Nephron (organoid): Measurements from ENCODE around the gene KCNF1.

Experiments
- H3K27ac Mint-ChIP-seq, 3 experiments: 2 replicates each; pipeline ENCODE4 v1.8.0; 2020; ENCODE audit warnings: mixed read lengths in 3 of 3, mild to moderate bottlenecking in 2 of 3, moderate library complexity in 1 of 3
- H3K27me3 Mint-ChIP-seq: 2 replicates; pipeline ENCODE4 v1.8.0; 2021; ENCODE audit warnings: low read depth, mild to moderate bottlenecking, moderate library complexity, mixed read lengths
- H3K36me3 Mint-ChIP-seq: 2 replicates; pipeline ENCODE4 v1.8.0; 2020; ENCODE audit warnings: low read depth, mixed read lengths
- H3K4me1 Mint-ChIP-seq: 2 replicates; pipeline ENCODE4 v1.8.0; 2020; ENCODE audit warnings: mixed read lengths
- H3K4me3 Mint-ChIP-seq, 3 experiments: 2 replicates each; pipeline ENCODE4 v1.8.0; 2020; ENCODE audit warnings: mild to moderate bottlenecking in 3 of 3, mixed read lengths in 3 of 3, moderate library complexity in 2 of 3
- H3K9me3 Mint-ChIP-seq: 2 replicates; pipeline ENCODE4 v1.8.0; 2020; ENCODE audit warnings: mixed read lengths
- TF ChIP-seq, protein P1 (sequence below), 3 experiments: fragments of 200-600 bp; sonication (generic); IDR thresholded peaks; one replicate each; pipeline ENCODE4 v1.5.0; 2021; ENCODE audit warnings: antibody characterized with exemption in 3 of 3; ENCODE audit not compliant: unreplicated experiment in 3 of 3

The KCNF1 gene

GRCh38 chr2:10920764-10921388 is 9.1 kb downstream of the KCNF1 start:
- Mint-ChIP-seq H3K27ac (no peak overlapping the region), H3K9me3 (no peaks in the 10 kb centered on the region), H3K4me3 (no peak overlapping the region), H3K36me3 (no peaks in the 10 kb centered on the region), H3K4me1 (peaks cover 36% of the 10 kb centered on the region), H3K27me3 (peaks cover 13% of the 10 kb centered on the region)
- TF ChIP-seq, protein P1, sequence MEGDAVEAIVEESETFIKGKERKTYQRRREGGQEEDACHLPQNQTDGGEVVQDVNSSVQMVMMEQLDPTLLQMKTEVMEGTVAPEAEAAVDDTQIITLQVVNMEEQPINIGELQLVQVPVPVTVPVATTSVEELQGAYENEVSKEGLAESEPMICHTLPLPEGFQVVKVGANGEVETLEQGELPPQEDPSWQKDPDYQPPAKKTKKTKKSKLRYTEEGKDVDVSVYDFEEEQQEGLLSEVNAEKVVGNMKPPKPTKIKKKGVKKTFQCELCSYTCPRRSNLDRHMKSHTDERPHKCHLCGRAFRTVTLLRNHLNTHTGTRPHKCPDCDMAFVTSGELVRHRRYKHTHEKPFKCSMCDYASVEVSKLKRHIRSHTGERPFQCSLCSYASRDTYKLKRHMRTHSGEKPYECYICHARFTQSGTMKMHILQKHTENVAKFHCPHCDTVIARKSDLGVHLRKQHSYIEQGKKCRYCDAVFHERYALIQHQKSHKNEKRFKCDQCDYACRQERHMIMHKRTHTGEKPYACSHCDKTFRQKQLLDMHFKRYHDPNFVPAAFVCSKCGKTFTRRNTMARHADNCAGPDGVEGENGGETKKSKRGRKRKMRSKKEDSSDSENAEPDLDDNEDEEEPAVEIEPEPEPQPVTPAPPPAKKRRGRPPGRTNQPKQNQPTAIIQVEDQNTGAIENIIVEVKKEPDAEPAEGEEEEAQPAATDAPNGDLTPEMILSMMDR (IDR thresholded peaks at IDR 0.05; ENCODE audit: unreplicated experiment in 3 of 3): no peak

- Mint-ChIP-seq H3K9me3 (no peaks in the 10 kb centered on the region), H3K36me3 (no peaks in the 10 kb centered on the region), H3K4me3 (no peak overlapping the region), H3K27ac (no peak overlapping the region), H3K27me3 (peaks cover 13% of the 10 kb centered on the region), H3K4me1 (peaks cover 30% of the 10 kb centered on the region)
- TF ChIP-seq, protein P1 (IDR thresholded peaks at IDR 0.05; ENCODE audit: unreplicated experiment in 3 of 3): no peak
Observed at GRCh38 chr2:10921525-10921924, 9.8 kb downstream of the KCNF1 start.

DNA sequence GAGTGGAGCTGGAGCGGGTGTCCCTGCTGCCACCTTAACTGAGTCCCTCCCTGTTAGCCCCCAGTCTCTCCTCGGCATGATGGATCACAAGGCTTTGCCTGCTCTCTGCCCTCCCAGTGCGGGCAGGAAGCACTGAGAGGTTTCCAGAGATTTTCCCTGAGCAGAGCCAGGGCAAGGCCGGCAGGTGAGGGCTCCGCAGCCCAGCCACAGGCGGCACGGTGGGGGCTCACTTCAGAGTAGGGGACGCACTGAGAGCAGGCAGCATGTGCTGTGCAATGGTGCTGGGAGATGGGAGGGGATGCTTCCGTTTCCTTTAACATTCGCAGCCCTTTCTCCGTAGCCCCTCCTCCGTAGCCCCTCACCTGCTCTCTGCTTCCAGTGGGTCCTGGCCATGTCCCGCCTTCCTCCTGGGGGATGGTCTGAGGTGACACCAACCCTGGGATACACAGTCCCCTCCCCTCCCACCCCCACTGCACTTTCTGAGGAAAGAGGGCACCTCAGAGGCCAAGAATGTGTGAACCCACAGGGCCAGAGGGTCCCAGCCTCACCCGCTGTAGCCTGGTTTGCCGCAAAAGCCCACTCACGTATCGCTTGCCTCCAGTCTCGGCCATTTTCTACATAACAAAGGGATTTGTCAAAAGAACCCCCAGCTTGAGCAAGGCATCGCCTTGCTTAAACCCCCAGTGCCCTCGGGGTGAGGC is 10.7 kb downstream of the KCNF1 start:
- Mint-ChIP-seq H3K4me1 (peaks cover 21% of the 10 kb centered on the region), H3K9me3 (no peaks in the 10 kb centered on the region), H3K27ac (no peak overlapping the region), H3K4me3 (no peak overlapping the region), H3K27me3 (peaks cover 13% of the 10 kb centered on the region), H3K36me3 (no peaks in the 10 kb centered on the region)
- TF ChIP-seq, protein P1 (IDR thresholded peaks at IDR 0.05; ENCODE audit: unreplicated experiment in 3 of 3): no peak

DNA sequence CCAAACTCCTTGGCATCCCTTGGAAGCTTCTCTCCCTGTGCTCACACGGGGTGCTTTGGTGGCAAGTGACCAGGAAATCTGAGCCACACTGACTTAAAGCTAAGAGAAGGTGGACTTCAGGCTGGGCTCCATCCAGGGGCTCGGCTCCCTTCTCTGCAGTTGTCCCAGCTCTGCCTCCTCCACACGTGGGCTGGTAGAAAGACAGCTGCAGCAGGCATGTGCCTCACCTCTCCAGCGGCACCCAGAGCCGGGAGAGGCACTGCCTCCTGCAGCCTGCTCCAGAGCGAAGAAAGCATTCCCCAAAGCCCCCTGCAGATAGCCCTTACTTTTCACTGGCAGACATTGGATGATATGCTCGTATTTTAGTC is 11.3 kb downstream of the KCNF1 start:
- Mint-ChIP-seq H3K36me3 (no peaks in the 10 kb centered on the region), H3K27ac (no peak overlapping the region), H3K4me3 (no peak overlapping the region), H3K9me3 (no peaks in the 10 kb centered on the region), H3K4me1 (peaks cover 19% of the 10 kb centered on the region), H3K27me3 (peaks cover 13% of the 10 kb centered on the region)
- TF ChIP-seq, protein P1 (IDR thresholded peaks at IDR 0.05; ENCODE audit: unreplicated experiment in 3 of 3): no peak

GRCh38 chr2:10923965-10924364 is 12.2 kb downstream of the KCNF1 start:
- Mint-ChIP-seq H3K36me3 (no peaks in the 10 kb centered on the region), H3K9me3 (no peaks in the 10 kb centered on the region), H3K4me1 (peaks cover 11% of the 10 kb centered on the region), H3K27me3 (peaks cover 11% of the 10 kb centered on the region), H3K27ac (no peak overlapping the region), H3K4me3 (no peak overlapping the region)
- TF ChIP-seq, protein P1 (IDR thresholded peaks at IDR 0.05; ENCODE audit: unreplicated experiment in 3 of 3): no peak

GRCh38 chr2:10924441-10924840 is 12.7 kb downstream of the KCNF1 start:
- Mint-ChIP-seq H3K4me1 (peaks cover 7% of the 10 kb centered on the region), H3K36me3 (no peaks in the 10 kb centered on the region), H3K9me3 (no peaks in the 10 kb centered on the region), H3K4me3 (no peak overlapping the region), H3K27ac (no peak overlapping the region), H3K27me3 (peaks cover 12% of the 10 kb centered on the region)
- TF ChIP-seq, protein P1 (IDR thresholded peaks at IDR 0.05; ENCODE audit: unreplicated experiment in 3 of 3): no peak
